CD14-positive monocyte (primary cell): ENCODE data around the gene DTNA. TPM values are rescaled to one million over a fixed set of nuclear protein-coding genes. Genes with fewer than 3 reads are reported as not detected.
"Not testable (repeated sequence)": the region's sequence is repeated elsewhere in the genome, so short reads cannot be mapped to it uniquely, and the experiment has no call there.

ENCODE experiments used
- DNase-seq, 3 donors: peaks; one replicate each; pipeline ENCODE4 v3.0.0-alpha.2; 2011 to 2022
- H2AFZ ChIP-seq: 2 replicates; pipeline ENCODE4 v1.6.0; 2012; ENCODE audit warnings: mild to moderate bottlenecking, low read depth, low read length, inconsistent platforms; ENCODE audit not compliant: insufficient read depth, poor library complexity, severe bottlenecking
- H3K27ac ChIP-seq, 2 donors: 1 replicate in 1 of 2; 2 replicates in 1 of 2; pipeline ENCODE4 v1.5.1; 2012 to 2013; ENCODE audit warnings: low read length in 2 of 2, control low read depth in 1 of 2, inconsistent platforms in 1 of 2, low read depth in 1 of 2, mild to moderate bottlenecking in 1 of 2
- H3K27me3 ChIP-seq, 2 donors: one replicate each; pipeline versions ENCODE4 v1.6.0 to v1.6.1; 2011 to 2013; ENCODE audit warnings: low read length in 2 of 2; ENCODE audit not compliant: control insufficient read depth in 2 of 2, insufficient read depth in 2 of 2
- H3K36me3 ChIP-seq, 2 donors: replicated peaks in 1 of 2; 1 replicate in 1 of 2; 2 replicates in 1 of 2; pipeline versions ENCODE4 v1.5.1 to v1.6.1; 2012 to 2013; ENCODE audit warnings: low read length in 2 of 2, control low read depth in 1 of 2, inconsistent platforms in 1 of 2, mild to moderate bottlenecking in 1 of 2; ENCODE audit not compliant: insufficient read depth in 2 of 2, control insufficient read depth in 1 of 2
- H3K4me1 ChIP-seq, 2 donors: 1 replicate in 1 of 2; 2 replicates in 1 of 2; pipeline versions ENCODE4 v1.5.1 to v1.6.1; 2012 to 2013; ENCODE audit warnings: low read length in 2 of 2, control low read depth in 1 of 2, inconsistent platforms in 1 of 2, mild to moderate bottlenecking in 1 of 2, moderate library complexity in 1 of 2; ENCODE audit not compliant: insufficient read depth in 2 of 2, control insufficient read depth in 1 of 2
- H3K4me2 ChIP-seq: replicated peaks from 2 replicates; pipeline ENCODE3; 2012; ENCODE audit warnings: low read length, moderate library complexity, mild to moderate bottlenecking; ENCODE audit not compliant: poor library complexity, severe bottlenecking; ENCODE audit errors: extremely low read depth
- H3K4me3 ChIP-seq, 3 experiments: fragments of 200-600 bp in 1 of 3; sonication (generic) in 1 of 3; replicated peaks in 1 of 3; 1 replicate in 2 of 3; 2 replicates in 1 of 3; pipeline ENCODE4 v1.5.1; 2011 to 2013; ENCODE audit warnings: low read length in 3 of 3, mild to moderate bottlenecking in 3 of 3, control low read depth in 2 of 3, low read depth in 2 of 3, inconsistent platforms in 1 of 3, moderate library complexity in 1 of 3
- H3K79me2 ChIP-seq: 2 replicates; pipeline ENCODE4 v1.6.0; 2012; ENCODE audit warnings: mild to moderate bottlenecking, control low read depth, inconsistent platforms, low read length, moderate library complexity; ENCODE audit not compliant: insufficient read depth
- H3K9ac ChIP-seq: 2 replicates; pipeline ENCODE4 v1.6.0; 2017; ENCODE audit warnings: low read length, mild to moderate bottlenecking; ENCODE audit not compliant: insufficient read depth, poor library complexity, severe bottlenecking
- H3K9me3 ChIP-seq, 2 donors: replicated peaks in 1 of 2; 1 replicate in 1 of 2; 2 replicates in 1 of 2; pipeline versions ENCODE4 v1.5.1 to v1.6.1; 2012 to 2013; ENCODE audit warnings: low read length in 2 of 2, control low read depth in 1 of 2; ENCODE audit not compliant: control insufficient read depth in 1 of 2, insufficient read depth in 1 of 2
- H4K20me1 ChIP-seq: 2 replicates; pipeline ENCODE4 v1.6.0; 2012; ENCODE audit warnings: mild to moderate bottlenecking, low read length, control low read depth, moderate library complexity; ENCODE audit not compliant: insufficient read depth
- H3K27ac Mint-ChIP-seq, 7 donors: one replicate each; pipeline ENCODE4 v1.8.0; 2020; ENCODE audit warnings: mild to moderate bottlenecking in 7 of 7, mixed read lengths in 7 of 7, moderate library complexity in 6 of 7, inconsistent platforms in 2 of 7
- H3K27me3 Mint-ChIP-seq, 3 donors: one replicate each; pipeline ENCODE4 v1.8.0; 2021 to 2022; ENCODE audit warnings: low read depth in 3 of 3, mild to moderate bottlenecking in 3 of 3, mixed read lengths in 3 of 3, moderate library complexity in 3 of 3, inconsistent platforms in 1 of 3
- H3K36me3 Mint-ChIP-seq, 2 donors: one replicate each; pipeline ENCODE4 v1.8.0; 2020; ENCODE audit warnings: mixed read lengths in 2 of 2, inconsistent platforms in 1 of 2, mild to moderate bottlenecking in 1 of 2
- H3K4me1 Mint-ChIP-seq: one replicate; pipeline ENCODE4 v1.8.0; 2020; ENCODE audit warnings: mild to moderate bottlenecking, mixed read lengths
- H3K4me3 Mint-ChIP-seq, 2 donors: one replicate each; pipeline ENCODE4 v1.8.0; 2020; ENCODE audit warnings: mild to moderate bottlenecking in 2 of 2, mixed read lengths in 2 of 2, moderate library complexity in 1 of 2
- H3K9me3 Mint-ChIP-seq, 7 donors: one replicate each; pipeline ENCODE4 v1.8.0; 2020 to 2022; ENCODE audit warnings: mixed read lengths in 7 of 7, mild to moderate bottlenecking in 6 of 7, moderate library complexity in 6 of 7, inconsistent platforms in 2 of 7
- CTCF ChIP-seq: fragments of 200-600 bp; IDR thresholded peaks from one replicate; pipeline ENCODE4 v1.8.0; 2022; ENCODE audit warnings: antibody characterized with exemption, mild to moderate bottlenecking
- WGBS: methylation state at CpG from one replicate; pipeline ENCODE4 v1.1.5; 2013; ENCODE audit warnings: missing lambda C conversion rate; ENCODE audit not compliant: insufficient coverage; 5-methylcytosine and 5-hydroxymethylcytosine counted together
- intact Hi-C, 2 donors: fragments of 100-400 bp; cut with micrococcal nuclease; formaldehyde crosslinking; loops; one replicate each; pipeline versions ENCODE4 v1.15.0 to v1.15.1; 2023
- polyA plus RNA-seq, 3 donors: library from polyadenylated mRNA; depleted of rRNA in 1 of 3; unstranded in 2 of 3; stranded (reverse) in 1 of 3; fragments of 300-500 nt in 2 of 3; fragments of >200 nt in 1 of 3; fragmentation: Illumina TruSeq in 2 of 3; gene quantifications; 1 replicate in 2 of 3; 2 replicates in 1 of 3; pipeline ENCODE4 v1.2.3, GENCODE V29; 2012 to 2021

Gene DTNA
- polyA plus RNA-seq, 3 donors = 0.53 to 2.3 (median 0.76) TPM

- no peaks in the 10 kb centered on the region for H3K9me3 ChIP-seq
- Mint-ChIP-seq H3K27me3 (peaks cover 1 to 3% (median 2%) of the 10 kb centered on the region in 3 donors), H3K36me3 (no peaks in the 10 kb centered on the region), H3K4me1 (no peaks in the 10 kb centered on the region), H3K9me3 (peaks cover 0 to 2% (median 0%) of the 10 kb centered on the region in 7 donors), H3K27ac (no peak overlapping the region), H3K4me3 (no peak overlapping the region)
- H3K4me2 ChIP-seq = no peak overlapping the region
- no peaks in the 10 kb centered on the region for H3K4me1 ChIP-seq
- no peak overlapping the region for H3K27ac ChIP-seq
- H3K36me3 ChIP-seq = no peaks in the 10 kb centered on the region
- H4K20me1 ChIP-seq = no peaks in the 10 kb centered on the region
- H3K9ac ChIP-seq = no peak overlapping the region
- no peak overlapping the region for H2AFZ ChIP-seq
- H3K4me3 ChIP-seq = no peak overlapping the region
- DNase-seq = no peak
- no peaks in the 10 kb centered on the region for H3K27me3 ChIP-seq
- no peaks in the 10 kb centered on the region for H3K79me2 ChIP-seq
- intact Hi-C loops = no loop called here
- TF ChIP-seq CTCF = no peak
- 100% methylated on average over 1 of the region's 1 CpG for WGBS
Observed at GRCh38 chr18:34734056-34734455, 24.0 kb downstream of the DTNA start.

DNA sequence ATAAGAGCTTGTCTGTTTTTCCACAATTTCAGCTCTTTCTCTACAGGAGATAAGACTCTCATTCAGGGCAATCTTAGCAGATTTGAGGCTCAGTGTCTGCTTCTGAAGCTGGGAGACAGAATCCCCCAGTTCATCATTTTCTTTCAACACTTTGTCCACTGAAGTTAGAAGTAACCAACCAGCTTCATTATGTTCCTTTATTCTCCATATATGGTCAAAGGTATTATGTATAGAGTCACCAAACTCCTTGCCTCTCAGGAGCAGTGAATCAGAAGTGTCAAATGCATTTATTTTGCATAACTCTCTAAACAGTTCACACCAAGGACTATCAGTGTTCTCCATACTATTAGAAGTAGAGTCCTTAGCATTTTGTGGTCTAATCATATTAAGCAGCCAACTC is 24.4 kb downstream of the DTNA start:
- H2AFZ ChIP-seq, H3K9ac ChIP-seq, H3K27ac ChIP-seq, H3K4me1 Mint-ChIP-seq, intact Hi-C loops, H3K27me3 ChIP-seq, H3K79me2 ChIP-seq, H3K36me3 Mint-ChIP-seq, DNase-seq, H3K27ac Mint-ChIP-seq, H4K20me1 ChIP-seq, H3K4me2 ChIP-seq, H3K4me1 ChIP-seq, H3K4me3 Mint-ChIP-seq, H3K9me3 Mint-ChIP-seq, H3K36me3 ChIP-seq, H3K27me3 Mint-ChIP-seq, H3K9me3 ChIP-seq, H3K4me3 ChIP-seq: not testable (repeated sequence)
